Nephron progenitor cell (in vitro differentiated cells): ENCODE data around the gene RAD51B.

Experiments used
- DNase-seq: peaks from one replicate; pipeline ENCODE4 v3.0.0; 2021
- H3K27ac Mint-ChIP-seq: 2 replicates; pipeline ENCODE4 v1.8.0; 2021; ENCODE audit warnings: mild to moderate bottlenecking, moderate library complexity, mixed read lengths
- H3K27me3 Mint-ChIP-seq: 2 replicates; pipeline ENCODE4 v1.8.0; 2021; ENCODE audit warnings: mild to moderate bottlenecking, low read depth, mixed read lengths; ENCODE audit not compliant: poor library complexity
- H3K36me3 Mint-ChIP-seq: 2 replicates; pipeline ENCODE4 v1.8.0; 2021; ENCODE audit warnings: low read depth, mixed read lengths
- H3K4me1 Mint-ChIP-seq: 2 replicates; pipeline ENCODE4 v1.8.0; 2021; ENCODE audit warnings: mixed read lengths
- H3K4me3 Mint-ChIP-seq: 2 replicates; pipeline ENCODE4 v1.8.0; 2021; ENCODE audit warnings: mild to moderate bottlenecking, moderate library complexity, mixed read lengths
- H3K9me3 Mint-ChIP-seq: 2 replicates; pipeline ENCODE4 v1.8.0; 2021; ENCODE audit warnings: mild to moderate bottlenecking, moderate library complexity, mixed read lengths
- TF ChIP-seq, protein P1 (sequence below): fragments of 200-600 bp; sonication (generic); IDR thresholded peaks from 2 replicates; pipeline ENCODE4 v1.5.0; 2021; ENCODE audit warnings: antibody characterized with exemption

Gene RAD51B

DNA sequence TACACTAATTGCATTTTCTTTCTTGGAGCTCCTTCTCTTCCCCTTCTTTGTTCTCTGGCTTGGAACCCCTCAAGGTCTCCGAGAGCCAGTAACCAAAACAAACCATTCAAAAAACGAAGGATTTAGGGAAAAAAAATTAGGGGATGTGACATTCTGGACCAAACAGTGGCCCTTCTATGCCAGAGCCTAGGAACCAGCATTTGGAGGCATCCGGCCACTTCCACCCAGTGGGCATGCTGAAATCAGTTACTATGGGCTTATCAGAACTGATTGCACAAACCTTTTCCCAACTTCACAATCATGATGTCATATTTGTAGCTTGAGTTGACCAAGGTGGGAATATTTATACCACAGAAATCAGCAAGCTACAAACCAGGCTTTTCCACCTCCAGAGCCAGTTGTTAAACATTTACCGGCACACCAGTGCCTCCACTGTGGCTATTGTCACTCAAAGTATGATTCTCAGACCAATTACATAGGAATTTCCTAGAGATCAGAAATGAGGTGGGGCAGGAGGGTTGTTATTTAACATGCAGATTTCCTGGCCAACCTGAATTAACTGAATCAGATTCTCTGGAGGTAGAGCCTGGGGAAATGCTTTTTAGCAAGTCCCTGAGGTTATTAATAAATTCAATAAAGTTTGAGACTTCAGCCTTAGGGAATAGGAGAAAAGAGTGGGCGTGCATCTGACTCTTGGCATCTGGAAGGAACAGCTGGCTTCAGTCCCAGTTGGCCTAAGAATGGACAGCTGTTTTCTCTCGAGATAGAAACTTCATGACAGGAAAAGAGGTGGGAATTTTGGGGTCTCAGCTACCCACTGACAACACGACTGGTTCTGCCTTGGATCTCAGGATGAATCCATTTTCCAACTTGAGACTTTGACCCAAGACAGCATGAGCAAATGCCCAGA lies 699.4 kb downstream of the RAD51B start:
- Mint-ChIP-seq H3K36me3 (peaks cover 2% of the 10 kb centered on the region), H3K4me1 (peaks cover 81% of the 10 kb centered on the region), H3K27ac (peak overlapping the region; percentile 66), H3K4me3 (no peak overlapping the region), H3K9me3 (peaks cover 1% of the 10 kb centered on the region), H3K27me3 (peaks cover 13% of the 10 kb centered on the region)
- no peak for DNase-seq
- TF ChIP-seq, protein P1, sequence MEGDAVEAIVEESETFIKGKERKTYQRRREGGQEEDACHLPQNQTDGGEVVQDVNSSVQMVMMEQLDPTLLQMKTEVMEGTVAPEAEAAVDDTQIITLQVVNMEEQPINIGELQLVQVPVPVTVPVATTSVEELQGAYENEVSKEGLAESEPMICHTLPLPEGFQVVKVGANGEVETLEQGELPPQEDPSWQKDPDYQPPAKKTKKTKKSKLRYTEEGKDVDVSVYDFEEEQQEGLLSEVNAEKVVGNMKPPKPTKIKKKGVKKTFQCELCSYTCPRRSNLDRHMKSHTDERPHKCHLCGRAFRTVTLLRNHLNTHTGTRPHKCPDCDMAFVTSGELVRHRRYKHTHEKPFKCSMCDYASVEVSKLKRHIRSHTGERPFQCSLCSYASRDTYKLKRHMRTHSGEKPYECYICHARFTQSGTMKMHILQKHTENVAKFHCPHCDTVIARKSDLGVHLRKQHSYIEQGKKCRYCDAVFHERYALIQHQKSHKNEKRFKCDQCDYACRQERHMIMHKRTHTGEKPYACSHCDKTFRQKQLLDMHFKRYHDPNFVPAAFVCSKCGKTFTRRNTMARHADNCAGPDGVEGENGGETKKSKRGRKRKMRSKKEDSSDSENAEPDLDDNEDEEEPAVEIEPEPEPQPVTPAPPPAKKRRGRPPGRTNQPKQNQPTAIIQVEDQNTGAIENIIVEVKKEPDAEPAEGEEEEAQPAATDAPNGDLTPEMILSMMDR: no peak

DNA sequence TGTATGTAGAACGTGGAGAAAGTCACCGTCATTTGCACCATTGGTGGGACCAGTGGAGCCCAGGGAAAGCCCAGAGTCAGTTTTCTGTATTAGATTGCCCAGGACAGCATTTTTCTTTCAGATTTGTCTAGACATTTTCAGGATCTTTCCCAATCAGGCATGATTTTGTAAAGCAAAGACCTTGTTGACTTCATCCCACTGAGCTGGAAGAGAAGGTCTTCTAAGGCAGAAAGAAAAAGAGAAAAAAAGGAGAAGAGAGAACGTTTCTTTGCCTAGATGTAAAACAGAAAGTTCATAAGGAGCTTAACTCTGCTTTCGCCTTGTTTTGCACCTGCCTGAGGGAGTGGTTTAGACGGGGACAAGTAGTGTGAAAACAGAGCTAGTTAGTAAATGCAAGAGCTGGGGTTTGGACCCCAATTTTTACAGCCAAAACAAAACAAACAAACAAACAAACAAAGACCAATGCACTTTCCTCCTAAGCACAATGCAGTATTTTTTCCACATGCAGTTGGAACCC lies 700.1 kb downstream of the RAD51B start:
- peaks cover 9% of the 10 kb centered on the region for H3K36me3 Mint-ChIP-seq
- peaks cover 84% of the 10 kb centered on the region for H3K4me1 Mint-ChIP-seq
- H3K27ac Mint-ChIP-seq: peak overlapping the region; percentile 39
- H3K4me3 Mint-ChIP-seq: no peak overlapping the region
- no peak for DNase-seq
- peaks cover 8% of the 10 kb centered on the region for H3K9me3 Mint-ChIP-seq
- H3K27me3 Mint-ChIP-seq: peaks cover 13% of the 10 kb centered on the region
- TF ChIP-seq, protein P1: no peak

DNA sequence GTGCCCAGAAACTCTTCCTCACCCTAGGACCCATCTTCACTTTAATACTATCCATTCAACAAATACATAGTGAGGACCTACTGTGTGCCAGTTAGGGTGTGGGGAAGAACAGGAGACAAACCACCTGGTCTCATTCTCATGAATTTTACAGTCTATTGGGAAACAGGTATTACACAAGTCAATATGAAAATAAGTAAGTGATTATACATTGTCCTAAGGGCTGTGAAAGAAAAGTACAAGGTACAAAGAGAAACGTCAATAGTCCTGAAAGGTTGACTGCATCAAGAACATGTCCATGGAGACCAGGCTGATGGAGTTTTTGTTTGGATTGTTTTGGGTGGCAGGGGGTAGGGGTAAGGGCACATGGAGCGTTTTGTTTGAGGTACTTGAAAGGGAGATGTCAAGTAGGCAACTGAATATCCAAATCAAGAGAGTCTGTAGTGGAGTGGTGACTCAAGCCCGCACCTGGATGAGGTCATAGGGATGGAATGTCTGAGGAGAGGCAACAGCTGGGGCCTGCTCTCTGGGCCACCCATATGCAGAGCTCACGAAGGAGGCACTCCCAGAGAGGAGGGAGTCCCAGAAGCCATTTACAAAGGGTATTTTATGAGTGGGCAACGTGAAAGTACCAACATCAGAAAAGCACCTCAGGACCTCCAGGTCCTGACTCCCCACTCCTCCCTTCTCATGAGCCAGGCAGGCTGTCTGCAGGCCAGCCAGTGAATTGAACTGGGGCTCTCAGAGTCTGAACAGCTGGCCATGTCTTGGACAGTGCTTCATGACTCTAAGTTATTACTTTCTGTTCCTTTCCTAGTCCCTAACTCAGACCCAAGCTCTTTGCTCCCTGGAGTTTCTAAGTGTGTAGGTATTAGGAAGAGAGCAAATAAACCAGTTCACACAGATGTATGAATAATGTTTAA lies 701.3 kb downstream of the RAD51B start:
- H3K4me3 Mint-ChIP-seq: no peak overlapping the region
- peaks cover 15% of the 10 kb centered on the region for H3K36me3 Mint-ChIP-seq
- no peak for DNase-seq
- peaks cover 10% of the 10 kb centered on the region for H3K27me3 Mint-ChIP-seq
- TF ChIP-seq, protein P1: no peak
- peaks cover 79% of the 10 kb centered on the region for H3K4me1 Mint-ChIP-seq
- peak overlapping the region; percentile 99 for H3K27ac Mint-ChIP-seq
- peaks cover 15% of the 10 kb centered on the region for H3K9me3 Mint-ChIP-seq

DNA sequence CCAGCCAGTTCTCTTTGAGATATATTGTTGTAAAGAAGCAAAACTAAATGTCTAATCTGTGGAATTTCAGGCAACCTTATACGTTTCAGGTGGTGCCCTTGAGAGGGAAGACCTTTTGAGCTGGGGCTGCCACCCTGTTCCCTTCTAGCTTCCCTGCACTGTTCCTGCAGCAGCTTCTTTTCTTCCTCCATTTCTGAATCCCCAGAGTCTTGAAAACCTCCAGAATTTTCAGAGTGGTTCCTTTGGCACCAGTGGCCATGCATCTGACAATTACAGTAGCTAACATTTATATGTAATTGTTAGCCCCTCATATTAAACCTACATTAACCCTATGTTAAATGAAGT lies 702.0 kb downstream of the RAD51B start:
- Mint-ChIP-seq H3K4me1 (peaks cover 84% of the 10 kb centered on the region), H3K4me3 (no peak overlapping the region)
- DNase-seq: no peak

DNA sequence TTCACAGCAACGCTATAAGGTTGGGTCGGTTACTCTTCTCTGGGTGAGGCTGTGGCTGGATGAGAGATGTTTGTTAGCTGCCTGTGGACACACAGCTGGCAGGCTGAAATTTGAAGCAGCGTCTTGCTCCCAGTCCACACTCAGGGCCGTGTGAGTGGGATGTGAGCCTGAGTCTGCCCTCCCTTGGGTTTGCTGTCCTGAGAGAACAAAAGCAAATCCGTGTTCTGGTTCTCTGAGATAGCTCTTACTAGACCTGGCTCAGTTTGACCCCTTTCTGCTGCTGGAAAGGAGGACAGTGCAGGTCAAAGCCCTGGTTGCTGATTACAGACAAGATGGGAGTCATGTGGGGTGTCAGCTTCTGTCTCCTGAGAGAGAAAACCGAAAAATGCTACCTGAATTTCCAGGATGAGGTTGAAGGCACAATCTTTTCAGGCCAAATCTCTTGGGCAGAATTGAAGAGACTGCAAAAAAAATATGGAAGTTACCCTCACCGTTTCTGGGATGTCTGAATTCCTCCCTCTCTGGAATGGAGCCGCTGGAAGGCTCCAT lies 702.5 kb downstream of the RAD51B start:
- peaks cover 84% of the 10 kb centered on the region for H3K4me1 Mint-ChIP-seq
- H3K27me3 Mint-ChIP-seq: peaks cover 10% of the 10 kb centered on the region
- H3K4me3 Mint-ChIP-seq: no peak overlapping the region
- peaks cover 25% of the 10 kb centered on the region for H3K36me3 Mint-ChIP-seq
- peaks cover 23% of the 10 kb centered on the region for H3K9me3 Mint-ChIP-seq
- TF ChIP-seq, protein P1: no peak
- DNase-seq: no peak
- H3K27ac Mint-ChIP-seq: peak overlapping the region; percentile 99

More for the DNA sequence above, 702.0 kb downstream of the RAD51B start:
- Mint-ChIP-seq H3K9me3 (peaks cover 18% of the 10 kb centered on the region), H3K27ac (peak overlapping the region; percentile 99), H3K27me3 (peaks cover 10% of the 10 kb centered on the region), H3K36me3 (peaks cover 20% of the 10 kb centered on the region)
- TF ChIP-seq, protein P1: no peak
